Psoas muscle (tissue), 8 donors: Measurements from ENCODE around the gene IL13. TPM values are rescaled to one million over a fixed set of nuclear protein-coding genes. Genes with fewer than 3 reads are reported as not detected.

ENCODE experiments used
- ATAC-seq, 4 donors: fragments of 200-7000 bp; cut with Tn5 transposase; one replicate each; pipeline ENCODE4 v1.9.1; 2020; ENCODE audit warnings: moderate library complexity in 3 of 4, mild to moderate bottlenecking in 2 of 4
- DNase-seq, 2 donors: peaks; one replicate each; pipeline ENCODE4 v3.0.0-alpha.2; 2020
- H3K27ac ChIP-seq: fragments of 200-600 bp; one replicate; pipeline ENCODE4 v1.8.0; 2022
- H3K27me3 ChIP-seq, 3 donors: fragments of 200-600 bp in 1 of 3; one replicate each; pipeline versions ENCODE4 v1.6.1 to v1.8.0; 2013 to 2022; ENCODE audit warnings: low read length in 2 of 3, mild to moderate bottlenecking in 2 of 3, moderate library complexity in 1 of 3; ENCODE audit not compliant: insufficient read depth in 3 of 3
- H3K36me3 ChIP-seq, 2 donors: fragments of 200-600 bp in 1 of 2; one replicate each; pipeline versions ENCODE4 v1.6.1 to v1.8.0; 2013 to 2022; ENCODE audit warnings: low read depth in 1 of 2, mild to moderate bottlenecking in 1 of 2, moderate library complexity in 1 of 2; ENCODE audit not compliant: insufficient read depth in 1 of 2
- H3K4me1 ChIP-seq: fragments of 200-600 bp; one replicate; pipeline ENCODE4 v1.8.0; 2022
- H3K4me3 ChIP-seq: fragments of 200-600 bp; one replicate; pipeline ENCODE4 v1.8.0; 2022; ENCODE audit warnings: mild to moderate bottlenecking
- H3K9me3 ChIP-seq: fragments of 200-600 bp; one replicate; pipeline ENCODE4 v1.8.0; 2022
- WGBS, 3 donors: extraction: QIAGEN DNeasy Blood & Tissue Kit; methylation state at CpG; one replicate each; pipeline versions ENCODE4 v1.1.6 to v1.1.7; 2013; 5-methylcytosine and 5-hydroxymethylcytosine counted together
- intact Hi-C, 2 donors: fragments of 100-400 bp; cut with DNase I; formaldehyde crosslinking; loops; one replicate each; pipeline versions ENCODE4 v1.11.0 to v1.14.2; 2022
- polyA plus RNA-seq, 3 donors: library from polyadenylated mRNA; stranded (reverse); fragments of 200-250 nt; gene quantifications; one replicate each; pipeline ENCODE4 v1.2.3, GENCODE V29; 2013
- total RNA-seq, 4 donors: library from RNA; stranded (reverse); fragmentation: NEBNext Ultra II Directional in 2 of 4; extraction: Animal tissue kit (Norgen Biotek cat#: 25700) in 2 of 4; gene quantifications; one replicate each; pipeline versions ENCODE4 v1.2.1 to v1.2.4, GENCODE V29; 2021 to 2023
- TF ChIP-seq, protein P1 (sequence below): fragments of 200-600 bp; IDR thresholded peaks from one replicate; pipeline ENCODE4 v1.8.0; 2022; ENCODE audit warnings: antibody characterized with exemption
- donor health status: healthy with polysubstance abuse.
- donor health status: DM: no; HTN: no; CAD: no; lungs with moderate emphysema.
- donor health status: Bipolar disorder and iron deficiency.
- donor health status: healthy.
- donor health status: DM: yes; HTN: yes; CAD: no.
- donor health status: DM: no; HTN: no; CAD: no.
- donor health status: DM: no; HTN: no; CAD: no.
- donor health status: DM: yes; HTN: yes; CAD: no.

The IL13 gene
- total and polyA plus RNA-seq, 7 donors: not detected

DNA sequence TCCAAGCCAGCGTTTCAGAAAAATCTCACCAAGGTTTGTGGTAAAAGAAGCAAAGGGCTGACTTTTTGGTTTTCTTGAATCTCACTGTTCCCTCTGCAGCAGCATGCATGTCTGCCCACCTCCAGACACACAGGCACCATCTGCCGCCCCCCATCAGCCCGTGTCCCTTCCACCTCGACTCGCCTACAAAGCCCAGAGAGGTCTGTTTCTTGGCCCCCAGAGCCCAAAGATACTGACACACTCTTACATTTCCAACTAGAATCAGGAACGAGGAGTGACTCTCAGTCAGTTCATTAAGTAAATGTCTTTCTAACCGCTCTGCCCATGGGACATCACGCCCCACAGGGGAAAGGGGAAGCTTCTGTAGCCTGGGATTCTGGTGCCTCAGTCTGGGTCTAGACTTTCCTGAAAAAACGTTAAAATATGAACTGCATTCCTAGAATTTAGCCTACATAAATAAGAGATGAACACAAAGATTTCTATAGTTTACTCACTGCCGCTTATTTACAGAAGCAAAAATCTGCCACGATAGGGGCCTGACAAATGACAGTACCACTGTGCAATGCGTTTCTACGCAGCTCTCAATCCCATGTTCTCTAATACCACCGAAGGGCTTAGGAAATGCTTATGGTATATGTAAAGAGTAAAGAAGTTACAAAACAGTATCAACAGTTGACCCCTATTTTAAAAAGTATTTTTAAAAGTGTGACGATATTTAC is 19.9 kb downstream of the IL13 start:
- no peaks in the 10 kb centered on the region for H3K4me1 ChIP-seq
- ATAC-seq: no peak
- no peaks in the 10 kb centered on the region for H3K9me3 ChIP-seq
- no peaks in the 10 kb centered on the region for H3K36me3 ChIP-seq
- TF ChIP-seq, protein P1, sequence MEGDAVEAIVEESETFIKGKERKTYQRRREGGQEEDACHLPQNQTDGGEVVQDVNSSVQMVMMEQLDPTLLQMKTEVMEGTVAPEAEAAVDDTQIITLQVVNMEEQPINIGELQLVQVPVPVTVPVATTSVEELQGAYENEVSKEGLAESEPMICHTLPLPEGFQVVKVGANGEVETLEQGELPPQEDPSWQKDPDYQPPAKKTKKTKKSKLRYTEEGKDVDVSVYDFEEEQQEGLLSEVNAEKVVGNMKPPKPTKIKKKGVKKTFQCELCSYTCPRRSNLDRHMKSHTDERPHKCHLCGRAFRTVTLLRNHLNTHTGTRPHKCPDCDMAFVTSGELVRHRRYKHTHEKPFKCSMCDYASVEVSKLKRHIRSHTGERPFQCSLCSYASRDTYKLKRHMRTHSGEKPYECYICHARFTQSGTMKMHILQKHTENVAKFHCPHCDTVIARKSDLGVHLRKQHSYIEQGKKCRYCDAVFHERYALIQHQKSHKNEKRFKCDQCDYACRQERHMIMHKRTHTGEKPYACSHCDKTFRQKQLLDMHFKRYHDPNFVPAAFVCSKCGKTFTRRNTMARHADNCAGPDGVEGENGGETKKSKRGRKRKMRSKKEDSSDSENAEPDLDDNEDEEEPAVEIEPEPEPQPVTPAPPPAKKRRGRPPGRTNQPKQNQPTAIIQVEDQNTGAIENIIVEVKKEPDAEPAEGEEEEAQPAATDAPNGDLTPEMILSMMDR: no peak
- no peak overlapping the region for H3K4me3 ChIP-seq
- H3K27me3 ChIP-seq: peaks cover 0 to 2% (median 0%) of the 10 kb centered on the region in 3 donors
- intact Hi-C loops: no loop called here
- no peak overlapping the region for H3K27ac ChIP-seq
- 86 to 89% (median 88%) methylated on average over 15 of the region's 15 CpGs for WGBS, 3 donors
- no peak for DNase-seq

DNA sequence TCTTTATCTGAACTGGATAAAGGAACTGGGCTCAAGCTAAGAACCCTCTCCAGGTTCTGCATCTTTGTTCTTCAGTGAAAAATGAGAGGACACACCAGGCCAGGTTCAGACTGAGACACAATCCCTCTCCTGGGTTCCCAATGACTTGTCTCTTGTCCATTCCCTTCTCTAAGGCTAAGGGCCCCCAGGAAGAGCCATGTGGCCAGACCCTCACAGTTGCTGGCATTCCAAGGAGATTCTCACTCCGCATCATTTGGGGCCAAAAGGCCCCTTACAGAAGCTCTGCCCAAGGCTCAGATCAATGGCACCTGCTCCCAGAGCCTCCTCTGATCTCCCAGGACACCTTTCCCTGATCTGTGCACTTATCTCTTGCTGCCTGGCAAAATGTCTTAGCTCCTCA is 20.8 kb downstream of the IL13 start:
- Histone ChIP-seq H3K9me3 (no peaks in the 10 kb centered on the region), H3K36me3 (no peaks in the 10 kb centered on the region), H3K4me1 (no peaks in the 10 kb centered on the region), H3K4me3 (no peak overlapping the region), H3K27ac (no peak overlapping the region), H3K27me3 (peaks cover 0 to 2% (median 0%) of the 10 kb centered on the region in 3 donors)
- TF ChIP-seq, protein P1: no peak
- ATAC-seq (no peak), DNase-seq (no peak)
- intact Hi-C loops: no loop called here
- WGBS, 3 donors: 67 to 82% (median 79%) methylated on average over 1 of the region's 1 CpG

DNA sequence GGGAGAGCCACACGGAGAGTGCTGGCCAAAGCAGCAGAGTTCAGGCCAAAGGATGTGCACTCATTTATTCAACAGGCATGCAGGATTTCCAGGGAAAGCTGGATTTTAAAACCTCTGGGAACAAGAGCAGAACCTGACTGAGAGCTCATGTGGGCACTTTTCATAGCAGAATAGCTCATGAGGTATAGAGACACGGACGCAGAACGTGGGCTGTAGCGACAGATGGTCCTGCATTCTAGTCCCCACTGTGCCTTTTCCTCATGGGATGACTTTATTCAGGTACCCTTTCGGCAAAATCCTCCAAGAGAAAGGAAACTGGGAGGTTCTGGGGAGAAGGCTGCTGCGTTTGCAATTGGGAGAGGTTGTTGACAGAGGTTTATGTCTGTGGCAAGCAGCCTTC is 21.2 kb downstream of the IL13 start:
- intact Hi-C loops: no loop called here
- H3K27ac ChIP-seq: no peak overlapping the region
- no peaks in the 10 kb centered on the region for H3K4me1 ChIP-seq
- H3K4me3 ChIP-seq: no peak overlapping the region
- no peaks in the 10 kb centered on the region for H3K36me3 ChIP-seq
- TF ChIP-seq, protein P1: no peak
- DNase-seq: no peak
- ATAC-seq: no peak
- H3K9me3 ChIP-seq: no peaks in the 10 kb centered on the region
- 83 to 89% (median 85%) methylated on average over 7 of the region's 7 CpGs for WGBS, 3 donors
- peaks cover 0 to 2% (median 0%) of the 10 kb centered on the region in 3 donors for H3K27me3 ChIP-seq

DNA sequence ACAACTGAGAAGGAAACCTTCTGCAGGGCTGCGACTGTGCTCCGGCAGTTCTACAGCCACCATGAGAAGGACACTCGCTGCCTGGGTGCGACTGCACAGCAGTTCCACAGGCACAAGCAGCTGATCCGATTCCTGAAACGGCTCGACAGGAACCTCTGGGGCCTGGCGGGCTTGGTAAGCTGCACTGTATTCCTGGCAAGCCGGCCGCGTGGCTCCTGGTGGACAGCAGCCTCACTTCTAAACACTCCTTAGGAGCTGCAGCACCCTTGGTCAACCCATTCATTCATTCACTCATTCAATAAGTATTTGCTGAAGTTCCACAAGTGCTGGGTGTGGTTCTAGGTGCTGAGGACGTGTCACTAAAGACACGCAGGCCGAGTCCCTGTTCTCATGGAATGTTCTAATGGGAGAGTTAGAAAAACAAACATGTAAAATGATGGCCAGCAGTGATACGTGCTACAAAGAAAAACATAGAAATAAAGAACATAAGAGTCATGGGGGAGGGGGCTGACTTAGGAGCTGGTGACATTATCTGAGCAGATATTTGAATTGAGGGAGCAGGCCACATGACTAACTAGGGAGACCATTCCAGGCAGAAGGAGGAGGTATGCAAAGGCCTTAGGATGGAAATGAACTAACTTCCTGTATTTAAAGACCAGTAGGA is 21.9 kb downstream of the IL13 start:
- DNase-seq: no peak
- Histone ChIP-seq H3K36me3 (no peaks in the 10 kb centered on the region), H3K27ac (no peak overlapping the region), H3K4me3 (no peak overlapping the region), H3K4me1 (no peaks in the 10 kb centered on the region), H3K9me3 (no peaks in the 10 kb centered on the region), H3K27me3 (peaks cover 0 to 2% (median 0%) of the 10 kb centered on the region in 3 donors)
- ATAC-seq: no peak
- TF ChIP-seq, protein P1: no peak
- intact Hi-C loops: no loop called here
- WGBS, 3 donors: 93 to 96% (median 94%) methylated on average over 15 of the region's 15 CpGs
